Measurements from ENCODE around the gene DNAH10.

DNA sequence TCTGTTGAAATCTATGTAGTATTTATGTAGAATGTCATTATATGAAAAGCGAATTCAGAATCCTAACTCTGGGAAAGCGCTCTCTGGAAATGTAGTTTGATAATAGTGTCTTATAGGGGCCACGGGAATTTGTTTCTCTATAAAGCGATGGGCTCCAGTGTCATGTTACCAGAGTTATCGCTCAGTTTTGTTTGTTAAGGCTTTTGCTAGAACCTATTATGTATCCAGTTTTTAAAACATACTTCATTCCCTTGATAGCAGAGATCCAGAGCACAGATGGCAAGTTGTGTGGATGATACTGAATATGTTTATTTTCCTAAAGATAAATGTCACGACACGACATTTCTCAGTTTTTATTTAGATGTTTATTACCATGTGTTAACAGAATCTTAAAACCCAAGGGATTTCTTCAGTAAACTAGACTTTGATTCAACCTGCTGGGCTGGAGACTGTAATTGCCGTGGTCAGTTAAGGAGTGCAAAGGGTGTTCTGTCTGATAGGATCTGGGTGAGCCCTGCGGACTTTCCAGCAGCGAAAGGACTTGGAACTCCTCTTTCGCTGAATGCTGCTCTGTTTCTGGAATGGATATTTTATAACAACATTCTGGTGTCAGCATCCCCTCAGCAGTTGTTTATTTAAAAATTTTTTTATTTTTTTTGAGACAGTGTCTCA is 1.7 kb upstream of the DNAH10 start:
- TF ChIP-seq POLR2AphosphoS2 (IDR thresholded peaks at IDR 0.05; ENCODE audit: low read depth, low read length), result no peak
- no peak for TF ChIP-seq POLR2A (IDR thresholded peaks at IDR 0.05; ENCODE audit: low read depth, low read length)
